Measurements from ENCODE around the gene SULT1E1.

Gene SULT1E1

GRCh38 chr4:69860052-69860451, at the start of gene SULT1E1:
Gene SULT1E1 (minus strand): TSS chr4:69860145. CDS start chr4:69857644, 2,501 bp downstream.
- peaks cover 4% of the 10 kb centered on the region for H3K9me3 Mint-ChIP-seq
- ATAC-seq (no peak), DNase-seq (ENCODE audit: low spot score in 2 of 2) (no peak)
- no peaks in the 10 kb centered on the region for H3K4me1 Mint-ChIP-seq
- no peak within 1 kb of the TSS for H3K4me3 Mint-ChIP-seq
- no peak within 1 kb of the TSS for H3K27ac Mint-ChIP-seq
- H3K36me3 Mint-ChIP-seq, result no peaks in the 10 kb centered on the region

GRCh38 chr4:69909195-69909594, 49.2 kb upstream of the SULT1E1 start:
- Mint-ChIP-seq H3K9me3 (peaks cover 6% of the 10 kb centered on the region), H3K4me3 (no peak overlapping the region), H3K36me3 (no peaks in the 10 kb centered on the region), H3K4me1 (no peaks in the 10 kb centered on the region), H3K27ac (no peak overlapping the region)
- no peak for ATAC-seq
- DNase-seq (ENCODE audit: low spot score in 2 of 2), result no peak

GRCh38 chr4:69907151-69907550, 47.2 kb upstream of the SULT1E1 start:
- DNase-seq (ENCODE audit: low spot score in 2 of 2) (no peak), ATAC-seq (no peak)
- H3K36me3 Mint-ChIP-seq, result no peaks in the 10 kb centered on the region
- no peak overlapping the region for H3K27ac Mint-ChIP-seq
- H3K4me3 Mint-ChIP-seq, result no peak overlapping the region
- peaks cover 9% of the 10 kb centered on the region for H3K9me3 Mint-ChIP-seq
- no peaks in the 10 kb centered on the region for H3K4me1 Mint-ChIP-seq

GRCh38 chr4:69896530-69897116, 36.7 kb upstream of the SULT1E1 start:
- H3K4me3 Mint-ChIP-seq, result no peak overlapping the region
- no peak overlapping the region for H3K27ac Mint-ChIP-seq
- H3K4me1 Mint-ChIP-seq, result no peaks in the 10 kb centered on the region
- H3K9me3 Mint-ChIP-seq, result peaks cover 7% of the 10 kb centered on the region
- H3K36me3 Mint-ChIP-seq, result no peaks in the 10 kb centered on the region
- no peak for ATAC-seq
- DNase-seq (ENCODE audit: low spot score in 2 of 2), result no peak

- DNase-seq (ENCODE audit: low spot score in 2 of 2), result no peak
- Mint-ChIP-seq H3K9me3 (peaks cover 5% of the 10 kb centered on the region), H3K36me3 (no peaks in the 10 kb centered on the region), H3K4me3 (no peak overlapping the region), H3K27ac (no peak overlapping the region), H3K4me1 (no peaks in the 10 kb centered on the region)
- ATAC-seq, result no peak
Measured at GRCh38 chr4:69894721-69895120, 34.8 kb upstream of the SULT1E1 start.

GRCh38 chr4:69894186-69894585, 34.2 kb upstream of the SULT1E1 start:
- Mint-ChIP-seq H3K4me1 (no peaks in the 10 kb centered on the region), H3K27ac (no peak overlapping the region), H3K9me3 (peaks cover 5% of the 10 kb centered on the region), H3K36me3 (no peaks in the 10 kb centered on the region), H3K4me3 (no peak overlapping the region)
- DNase-seq (ENCODE audit: low spot score in 2 of 2), result no peak
- no peak for ATAC-seq

GRCh38 chr4:69888336-69888735, 28.4 kb upstream of the SULT1E1 start:
- no peak for DNase-seq (ENCODE audit: low spot score in 2 of 2)
- H3K4me3 Mint-ChIP-seq, result no peak overlapping the region
- no peaks in the 10 kb centered on the region for H3K36me3 Mint-ChIP-seq
- H3K9me3 Mint-ChIP-seq, result peaks cover 4% of the 10 kb centered on the region
- no peak for ATAC-seq
- no peak overlapping the region for H3K27ac Mint-ChIP-seq
- H3K4me1 Mint-ChIP-seq, result no peaks in the 10 kb centered on the region

GRCh38 chr4:69882150-69882549, 22.2 kb upstream of the SULT1E1 start:
- ATAC-seq, result no peak
- Mint-ChIP-seq H3K27ac (no peak overlapping the region), H3K4me3 (no peak overlapping the region)

GRCh38 chr4:69881173-69881773, 21.3 kb upstream of the SULT1E1 start:
- H3K4me3 Mint-ChIP-seq, result no peak overlapping the region
- H3K9me3 Mint-ChIP-seq, result peaks cover 3% of the 10 kb centered on the region
- no peaks in the 10 kb centered on the region for H3K4me1 Mint-ChIP-seq
- no peak overlapping the region for H3K27ac Mint-ChIP-seq
- no peak for DNase-seq (ENCODE audit: low spot score in 2 of 2)
- H3K36me3 Mint-ChIP-seq, result no peaks in the 10 kb centered on the region
- ATAC-seq, result no peak

More at GRCh38 chr4:69882150-69882549, 22.2 kb upstream of the SULT1E1 start:
- H3K9me3 Mint-ChIP-seq, result peaks cover 3% of the 10 kb centered on the region
- no peaks in the 10 kb centered on the region for H3K36me3 Mint-ChIP-seq
- no peak for DNase-seq (ENCODE audit: low spot score in 2 of 2)
- H3K4me1 Mint-ChIP-seq, result no peaks in the 10 kb centered on the region

- Mint-ChIP-seq H3K4me3 (no peak overlapping the region), H3K36me3 (no peaks in the 10 kb centered on the region), H3K9me3 (peaks cover 6% of the 10 kb centered on the region), H3K4me1 (no peaks in the 10 kb centered on the region), H3K27ac (no peak overlapping the region)
- ATAC-seq (no peak), DNase-seq (ENCODE audit: low spot score in 2 of 2) (no peak)
Measured at GRCh38 chr4:69878250-69878649, 18.3 kb upstream of the SULT1E1 start.

- Mint-ChIP-seq H3K27ac (no peak overlapping the region), H3K9me3 (peaks cover 6% of the 10 kb centered on the region), H3K36me3 (no peaks in the 10 kb centered on the region), H3K4me1 (no peaks in the 10 kb centered on the region), H3K4me3 (no peak overlapping the region)
- DNase-seq (ENCODE audit: low spot score in 2 of 2) (no peak), ATAC-seq (no peak)
Measured at GRCh38 chr4:69877453-69877852, 17.5 kb upstream of the SULT1E1 start.

GRCh38 chr4:69876071-69876470, 16.1 kb upstream of the SULT1E1 start:
- peaks cover 3% of the 10 kb centered on the region for H3K9me3 Mint-ChIP-seq
- DNase-seq (ENCODE audit: low spot score in 2 of 2) (no peak), ATAC-seq (no peak)
- no peak overlapping the region for H3K4me3 Mint-ChIP-seq
- H3K27ac Mint-ChIP-seq, result no peak overlapping the region
- no peaks in the 10 kb centered on the region for H3K36me3 Mint-ChIP-seq
- H3K4me1 Mint-ChIP-seq, result no peaks in the 10 kb centered on the region

- no peak for ATAC-seq
- H3K27ac Mint-ChIP-seq, result no peak overlapping the region
- no peak overlapping the region for H3K4me3 Mint-ChIP-seq
- no peak for DNase-seq (ENCODE audit: low spot score in 2 of 2)
- no peaks in the 10 kb centered on the region for H3K36me3 Mint-ChIP-seq
- no peaks in the 10 kb centered on the region for H3K4me1 Mint-ChIP-seq
- peaks cover 3% of the 10 kb centered on the region for H3K9me3 Mint-ChIP-seq
Measured at GRCh38 chr4:69875576-69875975, 15.6 kb upstream of the SULT1E1 start.

GRCh38 chr4:69874507-69874906, 14.6 kb upstream of the SULT1E1 start:
- ATAC-seq, result no peak
- no peak for DNase-seq (ENCODE audit: low spot score in 2 of 2)
- Mint-ChIP-seq H3K4me3 (no peak overlapping the region), H3K9me3 (peaks cover 3% of the 10 kb centered on the region), H3K36me3 (no peaks in the 10 kb centered on the region), H3K4me1 (no peaks in the 10 kb centered on the region), H3K27ac (no peak overlapping the region)

- no peak overlapping the region for H3K27ac Mint-ChIP-seq
- no peaks in the 10 kb centered on the region for H3K36me3 Mint-ChIP-seq
Measured at GRCh38 chr4:69861756-69862155, 1.8 kb upstream of the SULT1E1 start.

GRCh38 chr4:69860521-69861298, 765 bp upstream of the SULT1E1 start:
- Mint-ChIP-seq H3K4me1 (no peaks in the 10 kb centered on the region), H3K9me3 (peaks cover 4% of the 10 kb centered on the region), H3K4me3 (no peak overlapping the region), H3K27ac (no peak overlapping the region), H3K36me3 (no peaks in the 10 kb centered on the region)
- DNase-seq (ENCODE audit: low spot score in 2 of 2) (no peak), ATAC-seq (no peak)

More at GRCh38 chr4:69861756-69862155, 1.8 kb upstream of the SULT1E1 start:
- H3K4me1 Mint-ChIP-seq, result no peaks in the 10 kb centered on the region
- no peak for DNase-seq (ENCODE audit: low spot score in 2 of 2)
- H3K4me3 Mint-ChIP-seq, result no peak overlapping the region
- peaks cover 2% of the 10 kb centered on the region for H3K9me3 Mint-ChIP-seq
- ATAC-seq, result no peak

All from stimulated activated effector memory CD8-positive, alpha-beta T cell treated with anti-CD3 and anti-CD28 coated beads, Interleukin-12 subunit alpha, Interleukin-12 subunit beta, amount 100 ng/mL, for 72 hours (primary cell).